GM12873 (cell line): ENCODE results near the gene TMED9.

Experiments used
- CTCF ChIP-seq: IDR thresholded peaks from 2 replicates; pipeline ENCODE4 v1.5.1; 2012; ENCODE audit warnings: low read depth, mild to moderate bottlenecking, moderate library complexity, low read length, control low read depth; ENCODE audit not compliant: insufficient read depth; ENCODE audit errors: missing control alignments

TMED9 gene

GRCh38 chr5:177552839-177553455 is 39.1 kb upstream of the TMED9 start:
- TF ChIP-seq CTCF, result no peak

GRCh38 chr5:177553671-177554429 is 38.2 kb upstream of the TMED9 start:
- no peak for TF ChIP-seq CTCF

- TF ChIP-seq CTCF, result peak; percentile 35
Measured at GRCh38 chr5:177554474-177555111, 37.4 kb upstream of the TMED9 start, which contains the start of gene FAM193B. TSS of gene FAM193B (minus strand) at chr5:177554563. CDS start at chr5:177554458, 105 bp downstream.

DNA sequence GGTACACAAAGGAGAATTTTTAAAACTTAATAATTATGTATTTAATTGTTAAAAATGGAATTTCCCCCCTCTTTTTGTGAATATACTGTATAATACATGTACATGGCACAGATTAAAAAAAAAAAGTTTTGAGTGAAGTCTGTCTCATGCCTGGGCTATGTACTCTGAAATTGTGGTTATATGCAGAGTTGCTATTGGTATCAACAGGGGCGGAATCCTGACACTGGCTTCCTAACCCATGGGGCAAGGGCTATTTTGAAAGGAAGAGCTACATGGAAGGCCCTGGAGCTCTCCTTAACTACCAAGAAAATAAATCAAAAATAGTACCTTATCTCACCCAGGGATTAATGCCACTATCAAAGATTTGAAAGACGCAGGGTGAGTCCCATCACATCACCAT is 36.8 kb upstream of the TMED9 start:
- TF ChIP-seq CTCF, result no peak

- TF ChIP-seq CTCF, result no peak
Measured at GRCh38 chr5:177555665-177556064, 36.3 kb upstream of the TMED9 start.

- TF ChIP-seq CTCF, result no peak
Measured at GRCh38 chr5:177557041-177557647, 34.9 kb upstream of the TMED9 start.

DNA sequence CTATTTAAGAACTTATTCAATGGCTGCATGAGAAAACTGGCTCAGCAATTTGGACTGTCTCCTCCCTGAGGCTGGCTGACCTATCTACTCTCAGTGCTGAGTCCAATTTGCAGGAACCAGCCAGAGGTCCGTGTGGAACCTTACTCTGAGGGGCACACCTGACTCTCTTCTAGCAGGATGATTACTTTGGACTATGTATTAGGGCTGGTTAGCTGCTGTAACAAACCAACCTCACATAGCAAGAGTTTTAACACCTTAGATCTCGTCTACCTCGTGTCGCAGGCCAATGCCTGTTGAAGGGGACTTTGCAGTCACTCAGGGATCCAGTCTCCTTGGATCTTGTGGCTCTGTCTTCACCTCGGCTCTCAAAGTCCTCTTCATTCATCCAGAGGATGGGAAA is 34.2 kb upstream of the TMED9 start:
- no peak for TF ChIP-seq CTCF
